SKM-1 (cell line): ENCODE measurements around the gene SEBOX.
A peak's percentile ranks its signal among the peaks of the same experiment; 100 is the strongest.

Source experiments
- DNase-seq: peaks from one replicate; lab custom pipeline; 2025; ENCODE audit not compliant: unreplicated experiment; lab: John Stamatoyannopoulos, UW

SEBOX gene

GRCh38 chr17:28320215-28321061, 44.6 kb downstream of the SEBOX start:
- DNase-seq, result no peak

GRCh38 chr17:28319598-28319935, 45.4 kb downstream of the SEBOX start:
- no peak for DNase-seq

- DNase-seq, result peak; percentile 95
Observed at GRCh38 chr17:28318759-28319597, 46.0 kb downstream of the SEBOX start, which contains the start of gene TMEM97. Gene TMEM97, plus strand, starts transcription at chr17:28319200. Its CDS starts 40 bp downstream, at chr17:28319240.

- DNase-seq, result no peak
Observed at GRCh38 chr17:28317966-28318758, 46.8 kb downstream of the SEBOX start.

- DNase-seq, result no peak
Observed at GRCh38 chr17:28317099-28317965, 47.7 kb downstream of the SEBOX start.

- DNase-seq, result no peak
Observed at GRCh38 chr17:28315846-28316705, 48.9 kb downstream of the SEBOX start.

- no peak for DNase-seq
Observed at GRCh38 chr17:28313841-28314240, 51.2 kb downstream of the SEBOX start.
